Calu3 (cell line): ENCODE data around the gene ABCA13. TPM values are rescaled to one million over a fixed set of nuclear protein-coding genes. Genes with fewer than 3 reads are reported as not detected.

Experiments used
- BruUV-seq: library from RNA; stranded (reverse); fragments of 400-500 nt; replicated peaks from 2 replicates; lab custom pipeline; 2021; lab: Mats Ljungman, UMichigan
- CTCF ChIA-PET: fragments of 300-600 bp; sonication (Branson Sonifier 250); formaldehyde crosslinking; loops from one replicate; lab custom pipeline; 2022; ENCODE audit warnings: antibody characterized with exemption; lab: Charles Lee
- DNase-seq: peaks from one replicate; pipeline ENCODE4 v3.0.0; 2022
- H3K27ac Mint-ChIP-seq: one replicate; pipeline ENCODE4 v1.8.0; 2022; ENCODE audit warnings: mixed read lengths; ENCODE audit not compliant: unreplicated experiment
- H3K27me3 Mint-ChIP-seq: one replicate; pipeline ENCODE4 v1.8.0; 2022; ENCODE audit warnings: mixed read lengths; ENCODE audit not compliant: unreplicated experiment
- H3K36me3 Mint-ChIP-seq: one replicate; pipeline ENCODE4 v1.8.0; 2022; ENCODE audit warnings: mild to moderate bottlenecking, moderate library complexity, mixed read lengths; ENCODE audit not compliant: insufficient read depth, unreplicated experiment
- H3K4me1 Mint-ChIP-seq: one replicate; pipeline ENCODE4 v1.8.0; 2022; ENCODE audit warnings: mild to moderate bottlenecking, low read depth, mixed read lengths; ENCODE audit not compliant: unreplicated experiment
- H3K4me3 Mint-ChIP-seq: one replicate; pipeline ENCODE4 v1.8.0; 2022; ENCODE audit warnings: mild to moderate bottlenecking, low read depth, moderate library complexity, mixed read lengths; ENCODE audit not compliant: unreplicated experiment
- H3K9me3 Mint-ChIP-seq: one replicate; pipeline ENCODE4 v1.8.0; 2022; ENCODE audit warnings: low read depth, mixed read lengths; ENCODE audit not compliant: unreplicated experiment
- CTCF ChIP-seq: fragments of 200-600 bp; IDR thresholded peaks from one replicate; pipeline ENCODE4 v1.8.0; 2022; ENCODE audit warnings: antibody characterized with exemption; ENCODE audit not compliant: unreplicated experiment
- intact Hi-C: fragments of 100-400 bp; cut with micrococcal nuclease; formaldehyde crosslinking; loops from one replicate; pipeline ENCODE4 v1.10.0; 2022; ENCODE audit not compliant: unreplicated experiment
- total RNA-seq: library from RNA; stranded (reverse); gene quantifications from 2 replicates; pipeline ENCODE4 v1.2.3, GENCODE V29; 2022

ABCA13 gene
- total RNA-seq, 1 experiment from 2014 or later, result 12.1 TPM

- intact Hi-C loops, result no loop called here
- no TSS peak for BruUV-seq
- no peak for DNase-seq
- Mint-ChIP-seq H3K9me3 (no peaks in the 10 kb centered on the region), H3K4me3 (no peak overlapping the region), H3K4me1 (no peaks in the 10 kb centered on the region), H3K27ac (no peak overlapping the region), H3K36me3 (no peaks in the 10 kb centered on the region), H3K27me3 (no peaks in the 10 kb centered on the region)
- CTCF ChIA-PET, result no interaction called here
- TF ChIP-seq CTCF, result no peak
These were observed 281.0 kb downstream of the ABCA13 start for GRCh38 chr7:48452218-48452617.

GRCh38 chr7:48454750-48455192, 283.5 kb downstream of the ABCA13 start:
- CTCF ChIA-PET, result no interaction called here
- intact Hi-C loops, result no loop called here
- DNase-seq, result no peak
- Mint-ChIP-seq H3K9me3 (no peaks in the 10 kb centered on the region), H3K4me1 (no peaks in the 10 kb centered on the region), H3K4me3 (no peak overlapping the region), H3K36me3 (no peaks in the 10 kb centered on the region), H3K27ac (no peak overlapping the region), H3K27me3 (no peaks in the 10 kb centered on the region)
- no TSS peak for BruUV-seq
- TF ChIP-seq CTCF, result no peak

GRCh38 chr7:48455363-48455762, 284.1 kb downstream of the ABCA13 start:
- TF ChIP-seq CTCF, result no peak

GRCh38 chr7:48458701-48459524, 287.7 kb downstream of the ABCA13 start:
- no TSS peak for BruUV-seq

More at GRCh38 chr7:48455363-48455762, 284.1 kb downstream of the ABCA13 start:
- no TSS peak for BruUV-seq
- no peaks in the 10 kb centered on the region for H3K27me3 Mint-ChIP-seq
- no peak overlapping the region for H3K27ac Mint-ChIP-seq
- DNase-seq, result no peak
- CTCF ChIA-PET, result interaction anchor here (0.6 kb wide), 1 partner anchor 1062 kb away, joined by 3 read pairs; no protein-coding TSS in a partner anchor
- H3K4me3 Mint-ChIP-seq, result no peak overlapping the region
- no peaks in the 10 kb centered on the region for H3K36me3 Mint-ChIP-seq
- H3K9me3 Mint-ChIP-seq, result no peaks in the 10 kb centered on the region
- no peaks in the 10 kb centered on the region for H3K4me1 Mint-ChIP-seq
- intact Hi-C loops, result no loop called here

More at GRCh38 chr7:48458701-48459524, 287.7 kb downstream of the ABCA13 start:
- Mint-ChIP-seq H3K27ac (no peak overlapping the region), H3K4me3 (no peak overlapping the region), H3K36me3 (no peaks in the 10 kb centered on the region), H3K4me1 (no peaks in the 10 kb centered on the region), H3K9me3 (no peaks in the 10 kb centered on the region), H3K27me3 (no peaks in the 10 kb centered on the region)
- CTCF ChIA-PET, result no interaction called here
- no peak for DNase-seq
- intact Hi-C loops, result no loop called here
- no peak for TF ChIP-seq CTCF
